Loucy (cell line): Measurements from ENCODE around the gene XAGE5.

Source experiments
- EZH2phosphoT487 ChIP-seq: fragments of 200-600 bp; IDR thresholded peaks from 2 replicates; pipeline ENCODE4 v1.6.1; 2018; ENCODE audit warnings: antibody characterized with exemption, mild to moderate bottlenecking, moderate library complexity, borderline replicate concordance
- TF ChIP-seq, protein P1 (sequence below): fragments of 200-600 bp; sonication (generic); conservative IDR thresholded peaks from 2 replicates; pipeline ENCODE4 v1.5.1; 2014; ENCODE audit warnings: mild to moderate bottlenecking, antibody characterized with exemption, low read length

GRCh38 chrX:52819788-52820187, 8.7 kb downstream of the XAGE5 start:
- TF ChIP-seq, protein P1, sequence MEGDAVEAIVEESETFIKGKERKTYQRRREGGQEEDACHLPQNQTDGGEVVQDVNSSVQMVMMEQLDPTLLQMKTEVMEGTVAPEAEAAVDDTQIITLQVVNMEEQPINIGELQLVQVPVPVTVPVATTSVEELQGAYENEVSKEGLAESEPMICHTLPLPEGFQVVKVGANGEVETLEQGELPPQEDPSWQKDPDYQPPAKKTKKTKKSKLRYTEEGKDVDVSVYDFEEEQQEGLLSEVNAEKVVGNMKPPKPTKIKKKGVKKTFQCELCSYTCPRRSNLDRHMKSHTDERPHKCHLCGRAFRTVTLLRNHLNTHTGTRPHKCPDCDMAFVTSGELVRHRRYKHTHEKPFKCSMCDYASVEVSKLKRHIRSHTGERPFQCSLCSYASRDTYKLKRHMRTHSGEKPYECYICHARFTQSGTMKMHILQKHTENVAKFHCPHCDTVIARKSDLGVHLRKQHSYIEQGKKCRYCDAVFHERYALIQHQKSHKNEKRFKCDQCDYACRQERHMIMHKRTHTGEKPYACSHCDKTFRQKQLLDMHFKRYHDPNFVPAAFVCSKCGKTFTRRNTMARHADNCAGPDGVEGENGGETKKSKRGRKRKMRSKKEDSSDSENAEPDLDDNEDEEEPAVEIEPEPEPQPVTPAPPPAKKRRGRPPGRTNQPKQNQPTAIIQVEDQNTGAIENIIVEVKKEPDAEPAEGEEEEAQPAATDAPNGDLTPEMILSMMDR: no peak
- no peak for TF ChIP-seq EZH2phosphoT487
